HCT116 (cell line): Measurements from ENCODE around the gene SORL1. TPM values are rescaled to one million over a fixed set of nuclear protein-coding genes. Genes with fewer than 3 reads are reported as not detected.

Source experiments
- ATAC-seq: fragments of 200-7000 bp; cut with Tn5 transposase; 2 replicates; pipeline ENCODE4 v1.9.1; 2020; ENCODE audit warnings: mild to moderate bottlenecking, moderate library complexity
- BruUV-seq: library from RNA; stranded (reverse); fragments of 400-500 nt; replicated peaks from 2 replicates; lab custom pipeline; 2021; lab: Mats Ljungman, UMichigan
- CTCF ChIA-PET: fragments of 300-600 bp; sonication (Branson Sonifier 250); formaldehyde crosslinking; loops from one replicate; lab custom pipeline; 2021; ENCODE audit warnings: antibody characterized with exemption; lab: Charles Lee
- POLR2A ChIA-PET: fragments of 300-600, 350-600 bp; sonication (Branson Sonifier 250); formaldehyde crosslinking; loops from one replicate; lab custom pipeline; 2021; ENCODE audit warnings: antibody characterized with exemption; lab: Charles Lee
- RAD21 ChIA-PET, 2 experiments: fragments of 300-600 bp; sonication (Branson Sonifier 250); formaldehyde crosslinking; loops; one replicate each; lab custom pipeline; 2023; ENCODE audit warnings: low total read pairs in 2 of 2; ENCODE audit not compliant: uncharacterized antibody in 2 of 2, unreplicated experiment in 2 of 2, low non-redundant PET in 1 of 2; lab: Charles Lee
- DNase-seq: peaks from one replicate; pipeline ENCODE4 v3.0.0-alpha.2; 2010; ENCODE audit warnings: low read depth, low spot score
- H2AFZ ChIP-seq: fragments of 200-600 bp; shearing (Covaris generic), sonication (generic); 2 replicates; pipeline ENCODE4 v1.6.1; 2017; ENCODE audit warnings: low read depth, mixed run types, mixed read lengths, antibody characterized with exemption, low read length; ENCODE audit not compliant: poor library complexity, severe bottlenecking
- H3K27ac ChIP-seq: 2 replicates; pipeline ENCODE4 v1.5.1; 2012; ENCODE audit warnings: low read depth, low read length
- H3K27me3 ChIP-seq: fragments of 200-600 bp; sonication (generic); 2 replicates; pipeline ENCODE4 v1.6.1; 2016; ENCODE audit warnings: mixed run types, low read length, mixed read lengths; ENCODE audit not compliant: insufficient read depth
- H3K36me3 ChIP-seq, 2 experiments: fragments of 200-500 bp in 1 of 2; fragments of 200-600 bp in 1 of 2; sonication (Bioruptor generic) in 1 of 2; sonication (generic) in 1 of 2; 2 replicates each; pipeline versions ENCODE4 v1.5.1 to v1.6.1; 2014 to 2016; ENCODE audit warnings: low read length in 2 of 2, inconsistent platforms in 1 of 2, mixed read lengths in 1 of 2, mixed run types in 1 of 2; ENCODE audit not compliant: insufficient read depth in 2 of 2, control insufficient read depth in 1 of 2
- H3K4me1 ChIP-seq, 2 experiments: fragments of 200-600 bp in 1 of 2; sonication (generic) in 1 of 2; 2 replicates each; pipeline versions ENCODE4 v1.5.1 to v1.6.1; 2012 to 2017; ENCODE audit warnings: low read length in 2 of 2, inconsistent platforms in 1 of 2, mild to moderate bottlenecking in 1 of 2, mixed read lengths in 1 of 2, mixed run types in 1 of 2, moderate library complexity in 1 of 2; ENCODE audit not compliant: insufficient read depth in 2 of 2, control insufficient read depth in 1 of 2
- H3K4me2 ChIP-seq: fragments of 200-600 bp; sonication (generic); 2 replicates; pipeline ENCODE4 v1.6.1; 2017; ENCODE audit warnings: mixed run types, low read length, mixed read lengths
- H3K4me3 ChIP-seq, 2 experiments: fragments of 200-600 bp in 1 of 2; sonication (generic) in 1 of 2; replicated peaks in 1 of 2; 2 replicates each; pipeline ENCODE4 v1.5.1; 2011 to 2016; ENCODE audit warnings: low read length in 2 of 2, control low read depth in 1 of 2, low read depth in 1 of 2, mild to moderate bottlenecking in 1 of 2, mixed read lengths in 1 of 2, mixed run types in 1 of 2
- H3K79me2 ChIP-seq: fragments of 200-600 bp; sonication (generic); 2 replicates; pipeline ENCODE4 v1.6.1; 2017; ENCODE audit warnings: mild to moderate bottlenecking, mixed run types, low read length, moderate library complexity, mixed read lengths; ENCODE audit not compliant: insufficient read depth
- H3K9ac ChIP-seq: fragments of 200-600 bp; sonication (generic); 2 replicates; pipeline ENCODE4 v1.6.1; 2016; ENCODE audit warnings: low read length, mixed read lengths
- H3K9me2 ChIP-seq: fragments of 200-600 bp; sonication (generic), shearing (Covaris generic); 2 replicates; pipeline ENCODE4 v1.6.1; 2017; ENCODE audit warnings: mixed run types, mild to moderate bottlenecking, moderate library complexity; ENCODE audit not compliant: insufficient read depth
- H3K9me3 ChIP-seq, 2 experiments: fragments of 200-500 bp in 1 of 2; fragments of 200-600 bp in 1 of 2; sonication (Bioruptor generic) in 1 of 2; sonication (generic) in 1 of 2; 2 replicates each; pipeline ENCODE4 v1.6.1; 2014 to 2017; ENCODE audit warnings: low read length in 2 of 2, mixed read lengths in 2 of 2, inconsistent platforms in 1 of 2, low read depth in 1 of 2, mild to moderate bottlenecking in 1 of 2, mixed run types in 1 of 2, moderate library complexity in 1 of 2; ENCODE audit not compliant: control insufficient read depth in 1 of 2, insufficient read depth in 1 of 2
- H4K20me1 ChIP-seq: fragments of 200-600 bp; sonication (generic), shearing (Covaris generic); 2 replicates; pipeline ENCODE4 v1.6.1; 2017; ENCODE audit warnings: mixed run types, mild to moderate bottlenecking, moderate library complexity; ENCODE audit not compliant: insufficient read depth
- CEBPB ChIP-seq: IDR thresholded peaks from 2 replicates; pipeline ENCODE4 v1.6.1; 2012; ENCODE audit warnings: low read depth
- EGR1 ChIP-seq: IDR thresholded peaks from 2 replicates; pipeline ENCODE4 v1.6.1; 2012; ENCODE audit warnings: low read depth
- EZH2 ChIP-seq: fragments of 200-600 bp; sonication (generic); IDR thresholded peaks from 2 replicates; pipeline ENCODE4 v1.6.1; 2017; ENCODE audit warnings: antibody characterized with exemption, mixed run types
- EZH2phosphoT487 ChIP-seq: fragments of 200-600 bp; IDR thresholded peaks from 2 replicates; pipeline ENCODE4 v1.6.1; 2018; ENCODE audit warnings: antibody characterized with exemption, borderline replicate concordance
- FOSL1 ChIP-seq: IDR thresholded peaks from 2 replicates; pipeline ENCODE4 v1.6.1; 2012; ENCODE audit warnings: low read depth
- JUND ChIP-seq: IDR thresholded peaks from 2 replicates; pipeline ENCODE4 v1.6.1; 2012
- POLR2A ChIP-seq: IDR thresholded peaks from 2 replicates; pipeline ENCODE4 v1.7.0; 2011; ENCODE audit warnings: borderline replicate concordance; ENCODE audit not compliant: insufficient read depth, insufficient read length; ENCODE audit errors: extremely low read depth
- POLR2AphosphoS5 ChIP-seq: IDR thresholded peaks from 2 replicates; pipeline ENCODE4 v1.6.1; 2011; ENCODE audit warnings: mild to moderate bottlenecking, low read depth, low read length, moderate library complexity
- RAD21 ChIP-seq: IDR thresholded peaks from 2 replicates; pipeline ENCODE4 v1.6.1; 2012; ENCODE audit warnings: low read depth, mild to moderate bottlenecking
- SP1 ChIP-seq: IDR thresholded peaks from 2 replicates; pipeline ENCODE4 v1.6.1; 2012; ENCODE audit warnings: low read depth
- SRF ChIP-seq: IDR thresholded peaks from 2 replicates; pipeline ENCODE4 v1.6.1; 2012; ENCODE audit warnings: low read depth
- TCF7L2 ChIP-seq: IDR thresholded peaks from 2 replicates; pipeline ENCODE4 v1.7.0; 2011; ENCODE audit warnings: borderline replicate concordance, inconsistent platforms; ENCODE audit not compliant: insufficient read depth, insufficient read length; ENCODE audit errors: extremely low read depth
- YY1 ChIP-seq: IDR thresholded peaks from 2 replicates; pipeline ENCODE4 v1.6.1; 2011; ENCODE audit warnings: low read length, low read depth, moderate library complexity, mild to moderate bottlenecking; ENCODE audit not compliant: insufficient replicate concordance; ENCODE audit errors: extremely low read depth
- ZFX ChIP-seq: fragments of 450-650 bp; IDR thresholded peaks from 2 replicates; pipeline ENCODE4 v1.6.1; 2017
- ZNF274 ChIP-seq: fragments of 200-500 bp; sonication (Bioruptor generic); IDR thresholded peaks from 2 replicates; pipeline ENCODE4 v1.6.1; 2014; ENCODE audit warnings: mild to moderate bottlenecking, low read depth, low read length, inconsistent platforms
- intact Hi-C: fragments of 100-400 bp; cut with micrococcal nuclease; formaldehyde crosslinking; loops from 2 replicates; pipeline ENCODE4 v1.10.0; 2022
- total RNA-seq: library from RNA; stranded (reverse); gene quantifications from one replicate; pipeline ENCODE4 v1.2.1, GENCODE V29; 2021; ENCODE audit not compliant: unreplicated experiment
- TF ChIP-seq, protein P1 (sequence below): IDR thresholded peaks from 2 replicates; pipeline ENCODE4 v1.6.1; 2012; ENCODE audit warnings: low read depth
- TF ChIP-seq, protein P2 (sequence below), 3 experiments: fragments of 200-600 bp in 1 of 3; sonication (generic) in 1 of 3; IDR thresholded peaks in 2 of 3; conservative IDR thresholded peaks in 1 of 3; 2 replicates each; pipeline ENCODE4 v1.5.1; 2012 to 2017; ENCODE audit warnings: low read depth in 2 of 3, low read length in 2 of 3, antibody characterized with exemption in 1 of 3, borderline replicate concordance in 1 of 3, control low read depth in 1 of 3, mild to moderate bottlenecking in 1 of 3, mixed read lengths in 1 of 3, mixed run types in 1 of 3, moderate library complexity in 1 of 3; ENCODE audit not compliant: insufficient read depth in 1 of 3
- TF ChIP-seq, protein P3 (sequence below): IDR thresholded peaks from 2 replicates; pipeline ENCODE4 v1.6.1; 2012

The SORL1 gene
- total RNA-seq, 1 experiment from 2014 or later = 17.4 TPM

DNA sequence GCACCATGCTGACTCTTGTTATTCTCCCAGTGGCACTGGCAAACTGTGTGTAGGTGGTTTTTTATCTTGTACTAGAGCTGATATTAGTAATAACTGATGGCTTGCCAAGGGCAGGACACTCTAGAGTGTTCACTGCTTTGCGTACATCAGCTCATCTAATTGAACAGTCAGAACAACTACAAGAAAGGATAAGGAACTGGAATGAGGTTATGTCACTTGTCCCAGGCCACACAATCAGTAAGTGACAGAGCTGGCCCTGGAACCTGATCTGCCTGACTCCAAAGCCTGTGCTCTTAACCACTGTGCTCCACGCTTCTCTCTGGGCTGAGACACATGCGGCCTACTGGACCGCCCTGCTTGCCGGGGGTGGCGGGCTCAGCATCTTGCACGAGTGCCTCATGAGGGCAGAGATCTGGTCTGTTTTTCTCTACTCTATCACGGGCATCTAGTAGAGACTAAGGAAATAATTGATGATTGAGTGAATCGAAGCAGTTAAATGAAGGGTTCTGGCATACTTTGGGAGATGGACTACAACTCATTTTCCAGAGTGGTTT, 156.5 kb downstream of the SORL1 start:
- Histone ChIP-seq H3K79me2 (no peaks in the 10 kb centered on the region), H3K9me3 (no peaks in the 10 kb centered on the region), H3K4me1 (no peaks in the 10 kb centered on the region), H3K9ac (no peak overlapping the region), H3K27ac (no peak overlapping the region), H3K4me2 (no peak overlapping the region), H3K4me3 (no peak overlapping the region), H3K27me3 (no peaks in the 10 kb centered on the region), H2AFZ (no peak overlapping the region), H3K36me3 (no peaks in the 10 kb centered on the region), H3K9me2 (no peaks in the 10 kb centered on the region), H4K20me1 (no peaks in the 10 kb centered on the region)
- BruUV-seq = no TSS peak
- ATAC-seq = no peak
- ChIA-PET POLR2A (no interaction called here), CTCF (no interaction called here), RAD21 (no interaction called here)
- intact Hi-C loops = no loop called here
- no peak for TF ChIP-seq ZFX
- no peak for TF ChIP-seq TCF7L2
- no peak for TF ChIP-seq YY1
- no peak for TF ChIP-seq RAD21
- TF ChIP-seq POLR2A = no peak
- no peak for TF ChIP-seq JUND
- TF ChIP-seq, protein P1, sequence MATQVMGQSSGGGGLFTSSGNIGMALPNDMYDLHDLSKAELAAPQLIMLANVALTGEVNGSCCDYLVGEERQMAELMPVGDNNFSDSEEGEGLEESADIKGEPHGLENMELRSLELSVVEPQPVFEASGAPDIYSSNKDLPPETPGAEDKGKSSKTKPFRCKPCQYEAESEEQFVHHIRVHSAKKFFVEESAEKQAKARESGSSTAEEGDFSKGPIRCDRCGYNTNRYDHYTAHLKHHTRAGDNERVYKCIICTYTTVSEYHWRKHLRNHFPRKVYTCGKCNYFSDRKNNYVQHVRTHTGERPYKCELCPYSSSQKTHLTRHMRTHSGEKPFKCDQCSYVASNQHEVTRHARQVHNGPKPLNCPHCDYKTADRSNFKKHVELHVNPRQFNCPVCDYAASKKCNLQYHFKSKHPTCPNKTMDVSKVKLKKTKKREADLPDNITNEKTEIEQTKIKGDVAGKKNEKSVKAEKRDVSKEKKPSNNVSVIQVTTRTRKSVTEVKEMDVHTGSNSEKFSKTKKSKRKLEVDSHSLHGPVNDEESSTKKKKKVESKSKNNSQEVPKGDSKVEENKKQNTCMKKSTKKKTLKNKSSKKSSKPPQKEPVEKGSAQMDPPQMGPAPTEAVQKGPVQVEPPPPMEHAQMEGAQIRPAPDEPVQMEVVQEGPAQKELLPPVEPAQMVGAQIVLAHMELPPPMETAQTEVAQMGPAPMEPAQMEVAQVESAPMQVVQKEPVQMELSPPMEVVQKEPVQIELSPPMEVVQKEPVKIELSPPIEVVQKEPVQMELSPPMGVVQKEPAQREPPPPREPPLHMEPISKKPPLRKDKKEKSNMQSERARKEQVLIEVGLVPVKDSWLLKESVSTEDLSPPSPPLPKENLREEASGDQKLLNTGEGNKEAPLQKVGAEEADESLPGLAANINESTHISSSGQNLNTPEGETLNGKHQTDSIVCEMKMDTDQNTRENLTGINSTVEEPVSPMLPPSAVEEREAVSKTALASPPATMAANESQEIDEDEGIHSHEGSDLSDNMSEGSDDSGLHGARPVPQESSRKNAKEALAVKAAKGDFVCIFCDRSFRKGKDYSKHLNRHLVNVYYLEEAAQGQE = no peak
- no peak for TF ChIP-seq EZH2phosphoT487
- no peak for TF ChIP-seq POLR2AphosphoS5
- no peak for TF ChIP-seq ZNF274
- no peak for TF ChIP-seq EZH2
- TF ChIP-seq EGR1 = no peak
- no peak for TF ChIP-seq CEBPB
- TF ChIP-seq, protein P2, sequence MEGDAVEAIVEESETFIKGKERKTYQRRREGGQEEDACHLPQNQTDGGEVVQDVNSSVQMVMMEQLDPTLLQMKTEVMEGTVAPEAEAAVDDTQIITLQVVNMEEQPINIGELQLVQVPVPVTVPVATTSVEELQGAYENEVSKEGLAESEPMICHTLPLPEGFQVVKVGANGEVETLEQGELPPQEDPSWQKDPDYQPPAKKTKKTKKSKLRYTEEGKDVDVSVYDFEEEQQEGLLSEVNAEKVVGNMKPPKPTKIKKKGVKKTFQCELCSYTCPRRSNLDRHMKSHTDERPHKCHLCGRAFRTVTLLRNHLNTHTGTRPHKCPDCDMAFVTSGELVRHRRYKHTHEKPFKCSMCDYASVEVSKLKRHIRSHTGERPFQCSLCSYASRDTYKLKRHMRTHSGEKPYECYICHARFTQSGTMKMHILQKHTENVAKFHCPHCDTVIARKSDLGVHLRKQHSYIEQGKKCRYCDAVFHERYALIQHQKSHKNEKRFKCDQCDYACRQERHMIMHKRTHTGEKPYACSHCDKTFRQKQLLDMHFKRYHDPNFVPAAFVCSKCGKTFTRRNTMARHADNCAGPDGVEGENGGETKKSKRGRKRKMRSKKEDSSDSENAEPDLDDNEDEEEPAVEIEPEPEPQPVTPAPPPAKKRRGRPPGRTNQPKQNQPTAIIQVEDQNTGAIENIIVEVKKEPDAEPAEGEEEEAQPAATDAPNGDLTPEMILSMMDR (IDR thresholded peaks at IDR 0.05 in 2 of 3, conservative IDR thresholded peaks at IDR 0.05 in 1 of 3; ENCODE audit: borderline replicate concordance in 1 of 3, insufficient read depth in 1 of 3, low read depth in 2 of 3, low read length in 2 of 3) = no peak
- no peak for TF ChIP-seq SP1
- TF ChIP-seq FOSL1 = no peak
- TF ChIP-seq SRF = no peak
- TF ChIP-seq, protein P3, sequence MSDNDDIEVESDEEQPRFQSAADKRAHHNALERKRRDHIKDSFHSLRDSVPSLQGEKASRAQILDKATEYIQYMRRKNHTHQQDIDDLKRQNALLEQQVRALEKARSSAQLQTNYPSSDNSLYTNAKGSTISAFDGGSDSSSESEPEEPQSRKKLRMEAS = no peak
- DNase-seq = no peak
